GM18951 (cell line): ENCODE measurements around the gene SKOR1.

Source experiments
- POLR2A ChIP-seq: IDR thresholded peaks from 4 replicates; pipeline ENCODE4 v1.6.1; 2011; ENCODE audit warnings: mild to moderate bottlenecking; ENCODE audit not compliant: insufficient read length, insufficient read depth; ENCODE audit errors: extremely low read depth
- in situ Hi-C: fragments of 300-500 bp; cut with MboI; formaldehyde crosslinking; loops from one replicate; pipeline ENCODE4 v1.12.0; 2022; ENCODE audit warnings: low sequenced_read_pairs, mixed read lengths, inconsistent platforms; ENCODE audit not compliant: unreplicated experiment

The SKOR1 gene

DNA sequence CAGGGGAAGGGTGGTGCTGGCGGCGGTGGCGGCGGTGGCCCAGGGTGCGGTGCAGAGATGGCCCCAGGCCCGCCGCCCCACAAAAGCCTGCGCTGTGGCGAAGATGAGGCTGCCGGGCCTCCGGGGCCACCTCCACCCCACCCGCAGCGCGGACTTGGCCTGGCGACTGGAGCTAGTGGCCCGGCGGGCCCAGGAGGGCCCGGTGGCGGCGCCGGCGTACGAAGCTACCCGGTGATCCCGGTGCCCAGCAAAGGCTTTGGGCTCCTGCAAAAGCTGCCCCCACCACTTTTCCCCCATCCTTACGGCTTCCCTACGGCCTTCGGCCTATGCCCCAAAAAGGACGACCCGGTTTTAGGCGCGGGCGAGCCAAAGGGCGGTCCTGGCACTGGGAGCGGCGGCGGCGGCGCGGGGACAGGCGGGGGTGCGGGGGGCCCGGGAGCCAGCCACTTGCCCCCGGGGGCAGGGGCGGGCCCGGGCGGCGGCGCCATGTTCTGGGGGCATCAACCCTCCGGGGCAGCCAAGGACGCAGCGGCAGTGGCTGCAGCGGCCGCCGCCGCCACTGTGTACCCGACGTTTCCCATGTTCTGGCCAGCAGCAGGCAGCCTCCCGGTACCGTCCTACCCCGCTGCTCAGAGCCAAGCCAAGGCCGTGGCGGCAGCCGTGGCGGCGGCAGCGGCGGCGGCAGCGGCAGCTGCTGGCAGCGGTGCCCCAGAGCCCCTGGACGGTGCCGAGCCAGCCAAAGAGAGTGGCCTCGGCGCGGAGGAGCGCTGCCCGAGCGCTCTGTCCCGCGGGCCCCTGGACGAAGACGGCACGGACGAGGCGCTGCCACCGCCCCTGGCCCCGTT is 1.6 kb downstream of the SKOR1 start:
- in situ Hi-C loops = no loop called here
- no peak for TF ChIP-seq POLR2A

- TF ChIP-seq POLR2A = no peak
- in situ Hi-C loops = no loop called here
Measured at GRCh38 chr15:67827562-67828277, 2.4 kb downstream of the SKOR1 start.

- in situ Hi-C loops = no loop called here
Measured at GRCh38 chr15:67828278-67828968, 3.1 kb downstream of the SKOR1 start.

DNA sequence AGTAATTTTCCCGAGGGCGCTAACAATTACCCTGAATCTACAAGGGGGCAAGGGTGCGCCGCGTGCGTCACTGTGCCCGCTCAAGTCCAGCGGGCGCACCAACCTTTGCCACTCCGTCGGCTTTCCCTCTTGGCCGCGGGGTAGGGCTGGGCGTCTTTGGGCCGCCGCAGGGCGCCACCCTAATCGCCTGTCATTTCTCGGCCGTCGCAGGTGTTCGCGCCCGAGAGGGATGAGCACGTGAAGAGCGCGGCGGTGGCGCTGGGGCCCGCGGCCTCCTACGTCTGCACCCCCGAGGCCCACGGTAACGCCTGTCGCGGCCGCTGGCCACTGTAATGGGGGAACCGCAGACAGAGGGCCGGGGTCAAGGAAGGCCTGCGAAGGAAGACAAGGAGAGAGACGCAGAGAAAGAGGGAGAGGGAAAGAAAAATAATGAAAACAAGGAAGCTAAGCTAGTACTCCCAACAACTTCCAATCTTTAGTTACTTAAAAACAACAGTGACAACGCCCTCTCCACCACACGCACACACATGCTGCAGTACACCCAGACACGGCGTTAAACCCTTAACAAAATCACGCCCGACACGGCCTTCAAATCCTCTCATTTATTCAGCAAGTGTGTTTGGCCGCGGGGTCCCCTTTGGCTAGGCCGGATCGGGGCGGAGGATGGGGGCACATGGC is 3.8 kb downstream of the SKOR1 start:
- in situ Hi-C loops = no loop called here

More at GRCh38 chr15:67828278-67828968, 3.1 kb downstream of the SKOR1 start:
- no peak for TF ChIP-seq POLR2A

GRCh38 chr15:67829647-67830504 is 4.6 kb downstream of the SKOR1 start:
- TF ChIP-seq POLR2A = no peak
- in situ Hi-C loops = loop anchor here (10.0 kb wide), 2 partner anchors 365 to 885 kb away; no protein-coding TSS in a partner anchor

More for the DNA sequence above, 3.8 kb downstream of the SKOR1 start:
- no peak for TF ChIP-seq POLR2A

DNA sequence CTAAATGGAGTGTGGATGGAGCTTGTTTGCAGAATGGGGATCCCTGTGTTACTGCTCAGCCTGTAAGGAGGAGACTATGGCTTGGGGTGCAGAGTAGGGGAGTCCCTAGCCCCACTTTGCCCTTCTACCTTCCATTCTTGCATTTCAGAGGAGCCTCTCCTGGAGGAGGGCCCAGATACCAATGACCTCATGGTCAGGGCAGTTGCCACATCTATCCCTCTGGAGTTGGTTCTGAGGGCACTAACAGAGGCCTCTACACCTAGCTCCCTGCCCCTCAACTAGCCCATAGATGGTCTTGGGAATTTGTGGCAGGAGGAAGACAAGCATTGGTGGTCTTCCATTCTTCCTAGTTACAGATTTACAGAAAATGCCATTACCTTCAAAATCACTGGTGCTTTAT is 6.1 kb downstream of the SKOR1 start:
- in situ Hi-C loops = loop anchor here (10.0 kb wide), 2 partner anchors 367 to 887 kb away; no protein-coding TSS in a partner anchor
- no peak for TF ChIP-seq POLR2A

GRCh38 chr15:67832031-67832551 is 6.8 kb downstream of the SKOR1 start:
- in situ Hi-C loops = loop anchor here (10.0 kb wide), 2 partner anchors 367 to 887 kb away; no protein-coding TSS in a partner anchor

GRCh38 chr15:67832897-67833709 is 7.8 kb downstream of the SKOR1 start:
- in situ Hi-C loops = loop anchor here (10.0 kb wide), 2 partner anchors 368 to 888 kb away; no protein-coding TSS in a partner anchor
- no peak for TF ChIP-seq POLR2A

More at GRCh38 chr15:67832031-67832551, 6.8 kb downstream of the SKOR1 start:
- TF ChIP-seq POLR2A = no peak

DNA sequence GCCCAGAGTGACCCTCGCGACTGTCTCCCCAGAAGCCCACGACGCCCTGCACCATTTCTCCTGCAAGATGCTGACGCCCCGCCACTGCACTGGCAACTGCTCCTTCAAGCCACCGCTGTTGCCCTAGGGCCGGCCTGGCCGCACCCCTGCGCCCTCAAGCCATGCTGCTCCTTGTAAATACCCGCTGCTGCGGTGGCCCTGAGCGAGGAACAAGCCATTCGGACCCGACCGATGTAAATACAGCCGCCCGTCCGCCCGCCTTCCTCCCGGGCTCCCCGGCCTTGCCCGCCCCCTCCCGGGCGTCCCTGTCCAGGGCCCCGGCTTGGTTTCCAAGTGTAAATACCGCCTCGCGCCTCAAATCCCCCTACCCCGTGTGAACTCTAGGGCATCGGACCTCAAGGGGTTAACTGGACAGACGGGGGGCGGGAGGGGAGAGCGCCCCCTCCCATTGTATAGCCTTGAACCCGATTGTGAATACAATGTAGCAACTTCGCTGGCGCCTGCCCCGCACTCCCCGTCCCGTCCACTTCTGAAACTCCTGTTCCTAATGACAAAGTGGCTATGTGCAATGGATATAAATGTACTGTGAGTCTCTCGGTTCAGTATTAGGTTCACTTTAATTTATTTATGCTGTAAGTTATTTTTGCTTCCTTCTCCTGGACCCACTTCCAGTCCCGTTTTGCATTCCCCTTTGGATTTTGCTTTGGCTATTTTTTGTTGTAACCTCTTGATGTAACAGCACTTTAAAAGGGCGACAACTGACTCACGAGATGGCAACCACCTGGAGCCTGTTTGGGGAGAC is 8.6 kb downstream of the SKOR1 start:
- no peak for TF ChIP-seq POLR2A
- in situ Hi-C loops = loop anchor here (10.0 kb wide), 2 partner anchors 369 to 889 kb away; no protein-coding TSS in a partner anchor
